ENCODE measurements around the gene ZBED1. TPM values are rescaled to one million over a fixed set of nuclear protein-coding genes. Genes with fewer than 3 reads are reported as not detected.
A peak's percentile ranks its signal among the peaks of the same experiment; 100 is the strongest.
"Not testable (repeated sequence)": the region's sequence is repeated elsewhere in the genome, so short reads cannot be mapped to it uniquely, and the experiment has no call there.

ZBED1 gene
- total RNA-seq, 8 experiments from 2014 or later, result 14.1 to 36.6 (median 23.2) TPM

DNA sequence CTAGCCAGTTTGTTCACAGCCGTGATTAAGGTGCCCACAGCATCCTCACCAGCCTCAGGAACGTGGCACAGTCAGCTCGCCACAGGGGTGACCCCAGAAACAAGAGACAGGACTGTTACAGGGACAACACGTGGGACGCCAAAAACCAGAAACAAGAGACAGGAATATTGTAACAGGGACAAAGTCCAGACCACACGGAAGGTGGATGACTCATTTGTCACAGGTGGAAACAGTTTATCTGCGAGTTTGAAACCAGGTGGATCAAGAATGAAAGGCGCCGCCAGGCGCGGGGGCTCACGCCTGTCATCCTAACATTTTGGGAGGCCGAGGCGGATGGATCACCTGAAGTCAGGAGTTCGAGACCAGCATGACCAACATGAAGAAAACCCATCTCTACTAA, 27.7 kb downstream of the ZBED1 start:
- in situ Hi-C loops (cut with MboI; ENCODE audit: low pct_unique_long_range_greater_than_20kb in 2 of 9, low sequenced_read_pairs in 9 of 9, unreplicated experiment in 9 of 9); H3K27ac ChIP-seq; ATAC-seq (replicated peaks in 6 of 8); H3K4me3 ChIP-seq; H3K4me1 ChIP-seq (replicated peaks in 1 of 2): not testable (repeated sequence)
- 47 to 100% (median 83%) methylated on average over 2 to 9 of the region's 15 CpGs; no CpG with 5 or more reads in 2 of the 10 experiments for WGBS, 10 experiments

DNA sequence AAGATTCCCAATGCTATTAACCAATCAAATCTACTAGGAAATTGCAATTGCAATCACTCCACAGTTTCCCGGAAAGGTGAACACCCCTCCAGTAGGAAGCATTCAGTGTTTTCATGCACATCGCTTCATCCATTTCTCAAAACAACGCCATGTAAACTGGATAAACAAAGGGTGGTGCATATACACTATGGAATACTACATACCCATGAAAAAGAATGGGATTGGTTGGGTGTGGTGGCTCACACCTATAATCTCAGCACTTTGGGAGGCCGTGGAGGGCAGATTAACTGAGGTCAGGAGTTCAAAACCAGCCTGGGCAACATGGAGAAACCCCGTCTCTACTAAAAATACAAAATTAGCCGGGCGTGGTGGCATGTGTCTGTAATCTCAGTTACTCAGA, 29.1 kb downstream of the ZBED1 start:
- WGBS, 10 experiments, result 89 to 100% (median 96%) methylated on average over 2 to 7 of the region's 7 CpGs; no CpG with 5 or more reads in 1 of the 10 experiments
- Histone ChIP-seq H3K27ac (no peak overlapping the region), H3K4me3 (no peak overlapping the region), H3K4me1 (replicated peaks in 1 of 2) (no peaks in the 10 kb centered on the region)
- in situ Hi-C loops (cut with MboI; ENCODE audit: low pct_unique_long_range_greater_than_20kb in 2 of 9, low sequenced_read_pairs in 9 of 9, unreplicated experiment in 9 of 9), result no loop called here
- no peak for ATAC-seq (replicated peaks in 6 of 8)

DNA sequence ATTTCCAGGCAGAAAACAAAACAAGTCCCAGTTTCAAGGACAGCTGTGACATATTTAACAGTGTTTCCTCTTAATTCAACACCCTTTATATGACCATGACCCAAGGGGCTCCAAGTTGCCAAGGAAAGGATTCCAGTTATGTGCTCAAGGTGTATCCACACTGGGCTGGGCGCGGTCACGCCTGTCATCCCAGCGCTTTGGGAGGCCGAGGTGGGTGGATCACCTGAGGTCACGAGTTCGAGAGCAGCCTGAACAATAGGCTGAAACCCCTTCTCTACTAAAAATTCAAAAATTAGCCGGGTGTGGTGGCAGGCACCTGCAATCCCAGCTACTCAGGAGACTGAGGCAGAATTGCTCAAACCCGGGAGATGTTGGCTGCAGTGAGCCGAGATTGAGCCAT, 29.6 kb downstream of the ZBED1 start:
- H3K27ac ChIP-seq; in situ Hi-C loops (cut with MboI; ENCODE audit: low pct_unique_long_range_greater_than_20kb in 2 of 9, low sequenced_read_pairs in 9 of 9, unreplicated experiment in 9 of 9); H3K4me1 ChIP-seq (replicated peaks in 1 of 2); ATAC-seq (replicated peaks in 6 of 8); H3K4me3 ChIP-seq: not testable (repeated sequence)
- 60 to 100% (median 98%) methylated on average over 1 to 7 of the region's 10 CpGs; no CpG with 5 or more reads in 2 of the 10 experiments for WGBS, 10 experiments

DNA sequence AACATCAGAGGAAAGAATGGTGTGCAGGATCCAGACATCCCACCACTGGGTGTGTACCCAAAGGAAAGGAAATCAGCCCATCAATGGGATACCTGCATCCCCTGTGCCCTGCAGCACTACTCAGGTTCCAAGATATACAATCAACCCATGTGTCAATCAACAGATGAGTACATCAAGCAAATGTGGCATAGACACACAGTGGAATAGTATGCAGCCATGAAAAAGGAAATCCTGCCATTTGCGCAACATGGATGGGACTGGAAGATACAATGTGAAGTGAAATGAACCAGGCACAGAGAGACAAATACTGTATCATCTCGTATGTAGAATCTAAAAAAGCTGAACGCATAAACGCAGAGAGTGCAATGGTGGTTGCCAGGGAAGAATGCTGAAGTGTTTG, 30.9 kb downstream of the ZBED1 start:
- H3K4me1 ChIP-seq (replicated peaks in 1 of 2); ATAC-seq (replicated peaks in 6 of 8); in situ Hi-C loops (cut with MboI; ENCODE audit: low pct_unique_long_range_greater_than_20kb in 2 of 9, low sequenced_read_pairs in 9 of 9, unreplicated experiment in 9 of 9); H3K27ac ChIP-seq; H3K4me3 ChIP-seq: not testable (repeated sequence)
- WGBS, 10 experiments, result 62 to 100% (median 100%) methylated on average over 1 to 3 of the region's 4 CpGs; no CpG with 5 or more reads in 3 of the 10 experiments

DNA sequence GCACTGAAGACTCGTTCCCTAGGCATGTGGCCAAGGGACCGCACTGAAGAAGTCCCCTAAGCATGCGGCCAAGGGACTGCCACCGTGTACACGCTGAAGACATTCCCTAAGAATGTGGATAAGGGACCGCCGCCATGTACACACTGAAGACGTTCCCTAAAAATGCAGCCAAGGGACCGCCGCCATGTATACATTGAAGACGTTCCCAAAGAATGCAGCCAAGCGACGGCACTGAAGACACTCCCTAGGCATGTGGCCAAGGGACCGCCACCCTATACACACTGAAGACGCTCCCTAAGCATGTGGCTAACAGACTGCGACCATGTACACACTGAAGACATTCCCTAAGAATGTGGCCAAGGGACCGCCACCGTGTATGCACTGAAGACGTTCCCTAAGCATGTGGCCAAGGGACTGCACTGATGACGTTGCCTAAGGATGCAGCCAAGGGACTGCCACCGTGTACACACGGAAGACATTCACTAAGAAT, 31.5 kb downstream of the ZBED1 start:
- H3K27ac ChIP-seq, result no peak overlapping the region
- no peak for ATAC-seq (replicated peaks in 6 of 8)
- 84 to 100% (median 96%) methylated on average over 2 to 17 of the region's 22 CpGs; no CpG with 5 or more reads in 5 of the 10 experiments for WGBS, 10 experiments
- no peaks in the 10 kb centered on the region for H3K4me1 ChIP-seq (replicated peaks in 1 of 2)
- H3K4me3 ChIP-seq, result no peak overlapping the region
- in situ Hi-C loops (cut with MboI; ENCODE audit: low pct_unique_long_range_greater_than_20kb in 2 of 9, low sequenced_read_pairs in 9 of 9, unreplicated experiment in 9 of 9), result no loop called here

DNA sequence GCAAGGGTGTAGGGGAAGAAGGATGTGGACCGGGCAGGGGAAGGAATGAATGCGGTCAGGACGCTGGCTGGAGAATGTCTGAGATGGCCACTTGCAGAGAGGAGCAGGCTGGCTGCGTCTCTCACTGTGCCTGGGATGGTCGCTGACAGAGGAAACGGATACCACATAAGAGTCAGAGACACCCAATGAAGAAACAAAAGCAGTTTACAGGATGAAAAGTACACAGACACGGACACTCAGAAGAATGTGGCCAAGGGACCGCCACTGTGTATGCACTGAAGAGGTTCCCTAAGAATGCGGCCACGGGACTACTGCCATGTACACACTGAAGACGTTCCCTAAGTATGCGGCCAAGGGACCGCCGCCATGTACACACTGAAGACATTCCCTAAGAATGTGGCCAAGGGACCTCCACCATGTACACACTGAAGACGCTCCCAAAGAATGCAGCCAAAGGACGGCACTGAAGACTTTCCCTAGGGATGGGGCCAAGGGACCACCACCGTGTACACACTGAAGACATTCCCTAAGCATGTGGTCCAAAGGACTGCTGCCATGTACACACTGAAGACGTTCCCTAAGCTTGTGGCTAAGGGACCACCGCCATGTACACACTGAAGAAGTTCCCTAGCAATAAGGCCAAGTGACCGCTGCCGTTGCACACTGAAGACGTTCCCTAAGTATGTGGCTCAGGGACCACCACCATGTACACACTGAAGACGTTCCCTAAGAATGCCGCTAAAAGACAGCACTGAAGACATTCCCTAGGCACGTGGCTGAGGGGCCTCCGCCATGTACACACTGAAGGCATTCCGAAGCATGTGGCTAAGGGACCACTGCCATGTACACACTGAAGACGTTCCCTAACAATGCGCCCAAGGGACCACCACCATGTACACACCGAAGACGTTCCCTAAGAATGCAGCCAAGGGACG, 32.2 kb downstream of the ZBED1 start:
- peak in 1 of 8 experiments; percentile 16 for ATAC-seq (replicated peaks in 6 of 8)
- Histone ChIP-seq H3K4me3 (no peak overlapping the region), H3K27ac (no peak overlapping the region), H3K4me1 (replicated peaks in 1 of 2) (no peaks in the 10 kb centered on the region)
- 17 to 97% (median 86%) methylated on average over 1 to 19 of the region's 32 CpGs; no CpG with 5 or more reads in 3 of the 10 experiments for WGBS, 10 experiments
- in situ Hi-C loops (cut with MboI; ENCODE audit: low pct_unique_long_range_greater_than_20kb in 2 of 9, low sequenced_read_pairs in 9 of 9, unreplicated experiment in 9 of 9), result no loop called here

DNA sequence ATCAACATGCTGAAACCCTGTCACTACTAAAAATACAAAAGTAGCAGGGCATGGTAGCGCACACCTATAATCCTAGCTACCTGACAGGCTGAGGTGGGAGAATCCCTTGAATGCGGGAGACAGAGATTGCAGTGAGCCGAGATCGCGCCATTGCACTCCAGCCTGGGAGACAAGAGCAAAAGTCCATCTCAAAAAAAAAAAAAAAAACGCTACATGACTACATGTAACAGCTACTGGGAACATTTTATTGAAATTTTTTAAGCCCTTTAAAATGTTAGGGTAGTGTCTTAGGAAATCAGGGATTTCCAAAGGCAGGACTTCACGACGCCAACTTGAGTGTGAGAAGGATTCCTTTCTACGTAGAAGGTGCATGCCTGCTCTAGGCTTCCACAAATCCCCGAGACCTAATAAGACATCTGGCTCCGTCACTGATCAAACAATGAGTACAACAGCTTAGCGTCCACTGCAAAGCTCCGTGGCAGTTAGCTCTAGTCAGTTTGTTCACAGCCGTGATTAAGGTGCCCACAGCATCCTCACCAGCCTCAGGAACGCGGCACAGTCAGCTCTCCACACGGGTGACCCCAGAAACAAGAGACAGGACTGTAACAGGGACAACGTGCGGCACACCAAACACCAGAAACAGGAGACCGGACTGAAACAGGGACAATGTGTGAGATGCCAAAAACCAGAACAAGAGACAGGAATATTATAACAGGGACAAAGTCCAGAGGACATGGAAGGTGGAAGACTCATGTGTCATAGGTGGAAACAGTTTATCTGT, 33.7 kb downstream of the ZBED1 start:
- Histone ChIP-seq H3K27ac (no peak overlapping the region), H3K4me1 (replicated peaks in 1 of 2) (no peaks in the 10 kb centered on the region), H3K4me3 (no peak overlapping the region)
- in situ Hi-C loops (cut with MboI; ENCODE audit: low pct_unique_long_range_greater_than_20kb in 2 of 9, low sequenced_read_pairs in 9 of 9, unreplicated experiment in 9 of 9), result no loop called here
- peak in 1 of 8 experiments; percentile 81 for ATAC-seq (replicated peaks in 6 of 8)
- WGBS, 10 experiments, result 61 to 91% (median 81%) methylated on average over 1 to 18 of the region's 20 CpGs; no CpG with 5 or more reads in 3 of the 10 experiments

DNA sequence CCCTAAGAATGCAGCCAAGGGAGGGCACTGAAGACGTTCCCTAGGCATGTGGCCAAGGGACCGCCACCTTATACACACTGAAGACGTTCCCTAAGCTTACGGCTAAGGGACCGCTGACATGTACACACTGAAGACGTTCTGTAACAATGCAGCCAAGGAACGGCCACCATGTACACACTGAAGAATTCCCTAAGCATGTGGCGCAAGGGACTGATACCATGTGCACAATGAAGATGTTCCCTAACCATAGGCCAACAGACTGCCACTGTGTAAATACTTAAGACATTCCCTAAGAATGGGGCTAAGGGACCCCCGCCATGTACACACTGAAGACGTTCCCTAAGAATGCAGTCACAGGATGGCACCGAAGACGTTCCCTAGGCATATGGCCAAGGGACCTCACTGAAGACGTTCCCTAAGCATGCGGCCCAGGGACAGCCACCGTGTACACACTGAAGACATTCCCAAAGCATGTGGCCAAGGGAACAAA, 36.1 kb downstream of the ZBED1 start:
- ATAC-seq (replicated peaks in 6 of 8), result peak in 4 of 8 experiments; percentile 21 to 72 (median 52)
- 67 to 100% (median 95%) methylated on average over 1 to 6 of the region's 15 CpGs; no CpG with 5 or more reads in 3 of the 10 experiments for WGBS, 10 experiments
- in situ Hi-C loops (cut with MboI; ENCODE audit: low pct_unique_long_range_greater_than_20kb in 2 of 9, low sequenced_read_pairs in 9 of 9, unreplicated experiment in 9 of 9), result no loop called here
- no peak overlapping the region for H3K27ac ChIP-seq
- no peak overlapping the region for H3K4me3 ChIP-seq
- no peaks in the 10 kb centered on the region for H3K4me1 ChIP-seq (replicated peaks in 1 of 2)

DNA sequence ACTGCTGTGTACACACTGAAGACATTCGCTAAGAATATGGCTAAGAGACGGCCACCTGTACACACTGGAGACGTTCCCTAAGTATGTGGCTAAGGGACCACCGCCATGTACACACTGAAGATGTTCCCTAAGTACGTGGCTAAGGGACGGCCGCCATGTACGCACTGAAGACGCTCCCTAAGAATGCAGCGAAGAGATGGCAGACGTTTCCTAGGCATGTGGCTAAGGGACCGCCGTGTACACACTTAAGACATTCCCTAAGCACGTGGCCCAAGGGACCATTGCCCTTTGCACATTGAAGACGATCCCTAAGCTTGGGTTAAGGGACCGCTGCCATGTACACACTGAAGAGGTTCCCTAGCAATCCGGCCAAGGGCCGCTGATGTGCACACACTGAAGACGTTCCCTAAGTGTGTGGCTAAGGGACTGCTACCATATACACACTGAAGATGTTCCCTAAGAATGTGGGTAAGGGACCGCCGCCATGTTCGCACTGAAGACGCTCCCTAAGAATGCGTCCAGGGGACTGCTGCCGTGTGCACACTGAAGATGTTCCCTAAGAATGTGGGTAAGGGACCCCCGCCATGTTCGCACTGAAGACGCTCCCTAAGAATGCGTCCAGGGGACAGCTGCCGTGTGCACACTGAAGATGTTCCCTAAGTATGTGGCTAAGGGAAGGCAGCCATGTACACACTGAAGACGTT, 36.7 kb downstream of the ZBED1 start:
- Histone ChIP-seq H3K4me3 (no peak overlapping the region), H3K4me1 (replicated peaks in 1 of 2) (no peaks in the 10 kb centered on the region), H3K27ac (no peak overlapping the region)
- in situ Hi-C loops (cut with MboI; ENCODE audit: low pct_unique_long_range_greater_than_20kb in 2 of 9, low sequenced_read_pairs in 9 of 9, unreplicated experiment in 9 of 9), result no loop called here
- peak in 3 of 8 experiments; percentile 42 to 72 (median 68) for ATAC-seq (replicated peaks in 6 of 8)
- WGBS, 10 experiments, result 79 to 98% (median 85%) methylated on average over 2 to 10 of the region's 31 CpGs; no CpG with 5 or more reads in 2 of the 10 experiments

DNA sequence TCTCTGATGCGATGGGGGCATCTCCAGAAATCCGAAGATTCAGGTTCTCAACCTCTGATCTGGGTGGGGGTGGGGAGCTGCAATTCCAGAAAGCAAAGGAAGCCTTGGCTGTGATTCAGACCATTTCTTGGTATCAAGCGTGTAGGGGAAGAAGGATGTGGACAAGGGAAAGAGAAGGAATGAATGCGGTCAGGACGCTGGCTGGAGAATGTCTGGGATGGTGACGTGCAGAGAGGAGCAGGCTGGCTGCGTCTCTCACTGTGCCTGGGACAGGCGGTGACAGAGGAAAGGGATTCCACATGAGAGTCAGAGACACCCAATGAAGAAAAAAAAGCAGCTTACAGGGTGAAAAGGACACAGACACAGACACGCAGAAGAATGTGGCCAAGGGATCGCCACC, 37.3 kb downstream of the ZBED1 start:
- 69 to 100% (median 91%) methylated on average over 1 to 7 of the region's 10 CpGs; no CpG with 5 or more reads in 2 of the 10 experiments for WGBS, 10 experiments
- H3K4me1 ChIP-seq (replicated peaks in 1 of 2); in situ Hi-C loops (cut with MboI; ENCODE audit: low pct_unique_long_range_greater_than_20kb in 2 of 9, low sequenced_read_pairs in 9 of 9, unreplicated experiment in 9 of 9); H3K27ac ChIP-seq; ATAC-seq (replicated peaks in 6 of 8); H3K4me3 ChIP-seq: not testable (repeated sequence)

DNA sequence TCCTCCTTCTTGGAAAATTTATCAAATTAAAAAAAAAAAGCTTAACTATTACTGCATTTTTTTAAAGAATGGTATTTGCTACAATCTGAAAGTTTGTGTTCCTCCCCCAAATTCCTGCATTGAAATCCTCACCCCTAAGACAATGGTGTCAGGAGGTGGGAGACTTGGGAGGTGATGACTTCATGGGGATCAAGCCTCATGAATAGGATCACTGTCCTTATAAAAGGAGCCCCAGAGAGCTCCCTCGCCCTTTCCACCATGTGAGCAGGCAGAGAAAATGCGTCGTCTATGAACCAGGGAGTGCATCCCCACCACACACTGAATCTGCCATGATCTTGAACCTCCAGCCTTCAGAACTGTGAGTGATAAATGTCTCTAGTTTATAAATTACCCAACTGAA, 38.0 kb downstream of the ZBED1 start:
- in situ Hi-C loops (cut with MboI; ENCODE audit: low pct_unique_long_range_greater_than_20kb in 2 of 9, low sequenced_read_pairs in 9 of 9, unreplicated experiment in 9 of 9), result no loop called here

DNA sequence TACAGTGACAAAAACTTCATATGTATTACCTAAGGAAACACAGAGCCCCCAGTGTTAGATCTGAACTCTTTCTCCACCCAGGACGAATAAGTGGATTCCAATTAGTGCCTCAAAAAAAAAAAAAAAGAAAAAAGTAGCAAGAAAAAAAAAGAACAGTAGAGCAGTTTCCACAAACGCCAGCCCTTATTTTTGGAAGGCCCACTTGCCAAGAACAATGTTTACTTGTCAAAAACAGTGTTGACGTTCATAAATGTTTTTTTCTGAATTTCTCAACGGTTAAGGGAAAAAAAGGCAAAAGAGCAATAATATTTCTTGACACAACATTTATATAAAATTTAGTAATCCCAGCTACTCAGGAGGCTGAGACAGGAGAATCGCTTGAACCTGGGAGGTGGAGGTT, 38.7 kb downstream of the ZBED1 start:
- no peak overlapping the region for H3K4me3 ChIP-seq
- no peak overlapping the region for H3K27ac ChIP-seq
- 37 to 93% (median 70%) methylated on average over 3 to 5 of the region's 5 CpGs; no CpG with 5 or more reads in 2 of the 10 experiments for WGBS, 10 experiments
- no peaks in the 10 kb centered on the region for H3K4me1 ChIP-seq (replicated peaks in 1 of 2)
- in situ Hi-C loops (cut with MboI; ENCODE audit: low pct_unique_long_range_greater_than_20kb in 2 of 9, low sequenced_read_pairs in 9 of 9, unreplicated experiment in 9 of 9), result no loop called here
- no peak for ATAC-seq (replicated peaks in 6 of 8)

More for the DNA sequence above, 38.0 kb downstream of the ZBED1 start:
- 47 to 60% (median 60%) methylated on average over 1 to 2 of the region's 3 CpGs; no CpG with 5 or more reads in 7 of the 10 experiments for WGBS, 10 experiments
- Histone ChIP-seq H3K4me1 (replicated peaks in 1 of 2) (no peaks in the 10 kb centered on the region), H3K4me3 (no peak overlapping the region), H3K27ac (no peak overlapping the region)
- no peak for ATAC-seq (replicated peaks in 6 of 8)
